ENCODE results near the gene ENOSF1.
"Not testable (repeated sequence)": the region's sequence is repeated elsewhere in the genome, so short reads cannot be mapped to it uniquely, and the experiment has no call there.

ENOSF1 gene

GRCh38 chr18:685438-685837, 27.0 kb downstream of the ENOSF1 start:
- Mint-ChIP-seq H3K9me3 (no peaks in the 10 kb centered on the region), H3K4me3 (no peak overlapping the region), H3K27ac (peak overlapping the region; percentile 51), H3K4me1 (peaks cover 30% of the 10 kb centered on the region), H3K36me3 (peaks cover 100% of the 10 kb centered on the region)
- DNase-seq (ENCODE audit: low spot score in 2 of 2) (no peak), ATAC-seq (no peak)

- DNase-seq (ENCODE audit: low spot score in 2 of 2) = no peak
- Mint-ChIP-seq H3K36me3 (peaks cover 100% of the 10 kb centered on the region), H3K27ac (no peak overlapping the region), H3K9me3 (no peaks in the 10 kb centered on the region), H3K4me1 (peaks cover 37% of the 10 kb centered on the region), H3K4me3 (no peak overlapping the region)
- no peak for ATAC-seq
Measured at GRCh38 chr18:683531-683930, 28.9 kb downstream of the ENOSF1 start.

GRCh38 chr18:682833-683232, 29.6 kb downstream of the ENOSF1 start:
- H3K27ac Mint-ChIP-seq = peak overlapping the region; percentile 93
- no peaks in the 10 kb centered on the region for H3K9me3 Mint-ChIP-seq
- H3K4me3 Mint-ChIP-seq = no peak overlapping the region
- H3K36me3 Mint-ChIP-seq = peaks cover 100% of the 10 kb centered on the region
- ATAC-seq (no peak), DNase-seq (ENCODE audit: low spot score in 2 of 2) (no peak)
- H3K4me1 Mint-ChIP-seq = peaks cover 43% of the 10 kb centered on the region

GRCh38 chr18:682416-682815, 30.0 kb downstream of the ENOSF1 start:
- not testable (repeated sequence) for H3K9me3 Mint-ChIP-seq; ATAC-seq; DNase-seq (ENCODE audit: low spot score in 2 of 2)
- H3K36me3 Mint-ChIP-seq = peaks cover 100% of the 10 kb centered on the region
- H3K4me1 Mint-ChIP-seq = peaks cover 42% of the 10 kb centered on the region
- peak overlapping the region; percentile 93 for H3K27ac Mint-ChIP-seq
- peak overlapping the region; percentile 25 for H3K4me3 Mint-ChIP-seq

- Mint-ChIP-seq H3K9me3 (no peaks in the 10 kb centered on the region), H3K4me1 (peaks cover 40% of the 10 kb centered on the region), H3K27ac (peak overlapping the region; percentile 93), H3K36me3 (peaks cover 99% of the 10 kb centered on the region), H3K4me3 (peak overlapping the region; percentile 25)
- ATAC-seq (peak; percentile 98), DNase-seq (ENCODE audit: low spot score in 2 of 2) (peak; percentile 14 to 71)
Measured at GRCh38 chr18:681985-682384, 30.4 kb downstream of the ENOSF1 start.

- ATAC-seq = no peak
- H3K36me3 Mint-ChIP-seq = peaks cover 99% of the 10 kb centered on the region
- peak overlapping the region; percentile 93 for H3K27ac Mint-ChIP-seq
Measured at GRCh38 chr18:680392-680791, 32.0 kb downstream of the ENOSF1 start.

GRCh38 chr18:679516-679915, 32.9 kb downstream of the ENOSF1 start:
- H3K4me3 Mint-ChIP-seq = no peak overlapping the region
- peaks cover 40% of the 10 kb centered on the region for H3K4me1 Mint-ChIP-seq
- no peak for DNase-seq (ENCODE audit: low spot score in 2 of 2)
- ATAC-seq = no peak
- peak overlapping the region; percentile 93 for H3K27ac Mint-ChIP-seq
- H3K9me3 Mint-ChIP-seq = no peaks in the 10 kb centered on the region
- H3K36me3 Mint-ChIP-seq = peaks cover 99% of the 10 kb centered on the region

More at GRCh38 chr18:680392-680791, 32.0 kb downstream of the ENOSF1 start:
- DNase-seq (ENCODE audit: low spot score in 2 of 2) = no peak
- Mint-ChIP-seq H3K9me3 (no peaks in the 10 kb centered on the region), H3K4me1 (peaks cover 40% of the 10 kb centered on the region), H3K4me3 (no peak overlapping the region)

GRCh38 chr18:678482-679182, 33.8 kb downstream of the ENOSF1 start:
- H3K36me3 Mint-ChIP-seq = peaks cover 99% of the 10 kb centered on the region
- H3K9me3 Mint-ChIP-seq = no peaks in the 10 kb centered on the region
- H3K4me3 Mint-ChIP-seq = no peak overlapping the region
- H3K4me1 Mint-ChIP-seq = peaks cover 40% of the 10 kb centered on the region
- H3K27ac Mint-ChIP-seq = peak overlapping the region; percentile 77
- ATAC-seq = no peak
- DNase-seq (ENCODE audit: low spot score in 2 of 2) = no peak

- DNase-seq (ENCODE audit: low spot score in 2 of 2) = no peak
- Mint-ChIP-seq H3K9me3 (no peaks in the 10 kb centered on the region), H3K27ac (peak overlapping the region; percentile 77), H3K4me1 (peaks cover 34% of the 10 kb centered on the region), H3K4me3 (no peak overlapping the region), H3K36me3 (peaks cover 99% of the 10 kb centered on the region)
- peak; percentile 39 for ATAC-seq
Measured at GRCh38 chr18:677951-678381, 34.5 kb downstream of the ENOSF1 start.

- no peak overlapping the region for H3K27ac Mint-ChIP-seq
- ATAC-seq (no peak), DNase-seq (ENCODE audit: low spot score in 2 of 2) (no peak)
- peaks cover 99% of the 10 kb centered on the region for H3K36me3 Mint-ChIP-seq
- peaks cover 27% of the 10 kb centered on the region for H3K4me1 Mint-ChIP-seq
- H3K9me3 Mint-ChIP-seq = no peaks in the 10 kb centered on the region
- H3K4me3 Mint-ChIP-seq = no peak overlapping the region
Measured at GRCh38 chr18:677145-677544, 35.3 kb downstream of the ENOSF1 start.

- no peaks in the 10 kb centered on the region for H3K9me3 Mint-ChIP-seq
- peaks cover 99% of the 10 kb centered on the region for H3K36me3 Mint-ChIP-seq
- no peak overlapping the region for H3K27ac Mint-ChIP-seq
- no peak for ATAC-seq
- H3K4me3 Mint-ChIP-seq = no peak overlapping the region
- no peak for DNase-seq (ENCODE audit: low spot score in 2 of 2)
- peaks cover 23% of the 10 kb centered on the region for H3K4me1 Mint-ChIP-seq
Measured at GRCh38 chr18:676736-677135, 35.7 kb downstream of the ENOSF1 start.

- no peaks in the 10 kb centered on the region for H3K9me3 Mint-ChIP-seq
- H3K27ac Mint-ChIP-seq = no peak overlapping the region
- H3K36me3 Mint-ChIP-seq = peaks cover 99% of the 10 kb centered on the region
- DNase-seq (ENCODE audit: low spot score in 2 of 2) (no peak), ATAC-seq (no peak)
- H3K4me1 Mint-ChIP-seq = peaks cover 17% of the 10 kb centered on the region
- no peak overlapping the region for H3K4me3 Mint-ChIP-seq
Measured at GRCh38 chr18:676069-676468, 36.4 kb downstream of the ENOSF1 start.

GRCh38 chr18:675307-675706, 37.1 kb downstream of the ENOSF1 start:
- DNase-seq (ENCODE audit: low spot score in 2 of 2) (no peak), ATAC-seq (no peak)
- Mint-ChIP-seq H3K4me3 (no peak overlapping the region), H3K36me3 (peaks cover 99% of the 10 kb centered on the region), H3K27ac (peak overlapping the region; percentile 74), H3K9me3 (no peaks in the 10 kb centered on the region), H3K4me1 (peaks cover 20% of the 10 kb centered on the region)

GRCh38 chr18:673769-674168, 38.7 kb downstream of the ENOSF1 start:
- no peak overlapping the region for H3K4me3 Mint-ChIP-seq
- no peaks in the 10 kb centered on the region for H3K9me3 Mint-ChIP-seq
- no peak overlapping the region for H3K27ac Mint-ChIP-seq
- ATAC-seq = no peak
- DNase-seq (ENCODE audit: low spot score in 2 of 2) = no peak
- peaks cover 99% of the 10 kb centered on the region for H3K36me3 Mint-ChIP-seq
- H3K4me1 Mint-ChIP-seq = peaks cover 13% of the 10 kb centered on the region

GRCh38 chr18:673317-673716, 39.1 kb downstream of the ENOSF1 start:
- Mint-ChIP-seq H3K27ac (no peak overlapping the region), H3K36me3 (peaks cover 99% of the 10 kb centered on the region), H3K4me3 (no peak overlapping the region), H3K9me3 (no peaks in the 10 kb centered on the region), H3K4me1 (peaks cover 12% of the 10 kb centered on the region)
- DNase-seq (ENCODE audit: low spot score in 2 of 2) (no peak), ATAC-seq (no peak)

GRCh38 chr18:671405-671804, 41.0 kb downstream of the ENOSF1 start:
- ATAC-seq (no peak), DNase-seq (ENCODE audit: low spot score in 2 of 2) (no peak)
- peaks cover 97% of the 10 kb centered on the region for H3K36me3 Mint-ChIP-seq
- H3K9me3 Mint-ChIP-seq = peaks cover 4% of the 10 kb centered on the region
- no peak overlapping the region for H3K4me3 Mint-ChIP-seq
- H3K4me1 Mint-ChIP-seq = peaks cover 9% of the 10 kb centered on the region
- no peak overlapping the region for H3K27ac Mint-ChIP-seq
